Measurements from ENCODE around the gene IGSF8. TPM values are rescaled to one million over a fixed set of nuclear protein-coding genes. Genes with fewer than 3 reads are reported as not detected.

The IGSF8 gene
- polyA plus RNA-seq, 2 donors = 12.6 to 16.1 TPM

DNA sequence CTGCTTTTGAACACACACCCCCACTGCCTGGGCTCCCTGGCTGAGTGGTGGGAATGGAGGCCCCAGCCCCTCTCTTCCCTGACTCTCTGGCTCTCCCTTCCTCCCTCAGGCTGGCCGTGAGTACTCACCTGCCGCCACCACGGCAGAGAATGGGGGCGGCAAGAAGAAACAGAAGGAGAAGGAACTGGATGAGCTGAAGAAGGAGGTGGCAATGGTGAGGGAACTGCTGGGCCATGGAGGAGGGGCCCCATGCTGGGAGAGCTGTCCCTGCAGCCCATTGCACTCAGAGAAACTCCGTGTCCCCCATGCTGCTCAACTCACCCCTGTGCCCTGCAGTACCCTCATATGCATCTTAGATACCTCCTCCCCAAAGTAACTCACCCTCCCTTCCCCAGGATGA lies 22.4 kb upstream of the IGSF8 start:
- Histone ChIP-seq H3K4me1 (ENCODE audit: control insufficient read depth in 2 of 2, insufficient read depth in 2 of 2, low read length in 1 of 2) (peaks cover 0 to 7% of the 10 kb centered on the region in 2 donors), H3K36me3 (ENCODE audit: control insufficient read depth in 2 of 2, insufficient read depth in 2 of 2, low read length in 1 of 2) (peaks cover 0 to 2% of the 10 kb centered on the region in 2 donors), H3K9me3 (ENCODE audit: control insufficient read depth in 2 of 2, insufficient read depth in 1 of 2, low read depth in 1 of 2, low read length in 1 of 2) (no peaks in the 10 kb centered on the region), H3K27ac (ENCODE audit: low read depth in 2 of 2, low read length in 1 of 2) (no peak overlapping the region), H3K4me3 (ENCODE audit: low read depth in 1 of 2, low read length in 2 of 2) (no peak overlapping the region), H3K27me3 (ENCODE audit: control insufficient read depth in 1 of 2, insufficient read depth in 2 of 2, low read length in 2 of 2) (no peaks in the 10 kb centered on the region)
- 82 to 94% methylated on average over 5 of the region's 5 CpGs for WGBS, 2 donors

DNA sequence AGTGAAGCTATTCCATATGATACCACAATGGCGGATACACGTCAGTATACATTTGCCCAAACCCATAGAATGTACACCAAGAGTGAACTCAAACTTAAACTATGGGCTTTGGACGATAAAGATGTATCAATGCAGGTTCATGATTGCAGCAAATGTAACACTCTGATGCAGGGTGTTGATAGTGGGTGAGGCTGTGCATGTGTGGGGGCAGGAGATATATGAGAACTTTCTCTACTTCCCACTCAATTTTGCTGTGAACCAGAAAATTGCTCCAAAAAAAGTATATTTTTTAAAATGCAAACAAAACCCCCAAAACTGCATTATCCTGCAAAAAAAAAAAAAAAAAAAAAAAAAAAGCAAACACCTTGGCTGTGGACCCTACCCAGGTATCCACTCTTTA lies 20.5 kb upstream of the IGSF8 start:
- no peak overlapping the region for H3K27ac ChIP-seq (ENCODE audit: low read depth in 2 of 2, low read length in 1 of 2)
- no peaks in the 10 kb centered on the region for H3K9me3 ChIP-seq (ENCODE audit: control insufficient read depth in 2 of 2, insufficient read depth in 1 of 2, low read depth in 1 of 2, low read length in 1 of 2)
- H3K36me3 ChIP-seq (ENCODE audit: control insufficient read depth in 2 of 2, insufficient read depth in 2 of 2, low read length in 1 of 2) = peaks cover 0 to 2% of the 10 kb centered on the region in 2 donors
- peaks cover 0 to 4% of the 10 kb centered on the region in 2 donors for H3K4me1 ChIP-seq (ENCODE audit: control insufficient read depth in 2 of 2, insufficient read depth in 2 of 2, low read length in 1 of 2)
- WGBS, 2 donors = 87 to 92% methylated on average over 3 of the region's 3 CpGs
- no peaks in the 10 kb centered on the region for H3K27me3 ChIP-seq (ENCODE audit: control insufficient read depth in 1 of 2, insufficient read depth in 2 of 2, low read length in 2 of 2)
- H3K4me3 ChIP-seq (ENCODE audit: low read depth in 1 of 2, low read length in 2 of 2) = no peak overlapping the region

DNA sequence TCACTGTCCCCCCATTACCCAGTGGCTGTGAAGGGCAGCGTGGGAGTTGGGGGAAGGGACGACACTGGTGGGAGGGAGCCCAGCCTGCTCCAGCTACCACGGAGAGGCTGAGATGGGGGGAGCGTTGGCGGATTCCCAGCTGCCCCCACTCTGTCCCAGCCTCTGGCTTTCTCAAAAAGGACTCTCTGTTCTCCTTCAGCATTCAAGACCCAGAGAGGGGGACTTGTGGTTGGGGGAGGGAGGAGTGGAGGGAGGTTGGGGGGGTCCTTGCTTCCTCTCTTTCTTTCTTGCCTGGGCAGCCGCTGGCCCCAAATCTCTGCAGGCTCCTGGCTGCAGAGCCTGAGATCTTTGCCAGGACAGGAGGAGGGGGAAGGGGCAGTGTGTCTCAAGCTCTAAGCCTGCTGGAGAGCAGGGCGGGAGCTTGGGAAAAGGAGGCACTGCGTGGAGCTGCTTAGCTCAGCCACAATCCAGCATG lies 19.3 kb upstream of the IGSF8 start:
- Histone ChIP-seq H3K4me1 (ENCODE audit: control insufficient read depth in 2 of 2, insufficient read depth in 2 of 2, low read length in 1 of 2) (no peaks in the 10 kb centered on the region), H3K4me3 (ENCODE audit: low read depth in 1 of 2, low read length in 2 of 2) (no peak overlapping the region), H3K9me3 (ENCODE audit: control insufficient read depth in 2 of 2, insufficient read depth in 1 of 2, low read depth in 1 of 2, low read length in 1 of 2) (no peaks in the 10 kb centered on the region), H3K36me3 (ENCODE audit: control insufficient read depth in 2 of 2, insufficient read depth in 2 of 2, low read length in 1 of 2) (no peaks in the 10 kb centered on the region), H3K27me3 (ENCODE audit: control insufficient read depth in 1 of 2, insufficient read depth in 2 of 2, low read length in 2 of 2) (no peaks in the 10 kb centered on the region), H3K27ac (ENCODE audit: low read depth in 2 of 2, low read length in 1 of 2) (peak overlapping the region in 1 of 2 donors; percentile 27)
- WGBS, 2 donors = 32 to 52% methylated on average over 8 of the region's 8 CpGs

DNA sequence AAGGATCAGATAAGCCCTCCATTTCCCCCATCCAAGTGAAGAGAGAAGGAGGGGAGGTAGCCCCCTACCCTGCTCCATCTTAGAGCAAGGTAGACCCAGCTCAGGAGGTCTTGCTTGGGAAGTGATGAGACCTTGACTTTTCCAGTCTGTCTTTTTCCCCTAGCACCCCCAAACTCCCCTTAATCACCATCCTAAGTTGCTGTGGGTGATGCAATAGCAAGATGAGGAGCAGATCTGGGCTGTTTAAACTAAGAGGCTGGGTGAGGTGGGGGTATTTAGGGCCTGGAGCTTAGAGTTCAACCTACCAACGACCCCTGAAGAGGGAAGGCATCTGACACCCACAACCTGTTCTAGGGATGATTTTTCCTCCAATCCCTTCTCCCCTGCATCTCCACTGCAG lies 18.9 kb upstream of the IGSF8 start:
- H3K4me1 ChIP-seq (ENCODE audit: control insufficient read depth in 2 of 2, insufficient read depth in 2 of 2, low read length in 1 of 2) = no peaks in the 10 kb centered on the region
- 22 to 36% methylated on average over 1 of the region's 1 CpG for WGBS, 2 donors
- H3K27me3 ChIP-seq (ENCODE audit: control insufficient read depth in 1 of 2, insufficient read depth in 2 of 2, low read length in 2 of 2) = no peaks in the 10 kb centered on the region
- no peaks in the 10 kb centered on the region for H3K9me3 ChIP-seq (ENCODE audit: control insufficient read depth in 2 of 2, insufficient read depth in 1 of 2, low read depth in 1 of 2, low read length in 1 of 2)
- H3K27ac ChIP-seq (ENCODE audit: low read depth in 2 of 2, low read length in 1 of 2) = peak overlapping the region in 1 of 2 donors; percentile 27
- H3K4me3 ChIP-seq (ENCODE audit: low read depth in 1 of 2, low read length in 2 of 2) = peak overlapping the region; percentile 11 to 16
- H3K36me3 ChIP-seq (ENCODE audit: control insufficient read depth in 2 of 2, insufficient read depth in 2 of 2, low read length in 1 of 2) = no peaks in the 10 kb centered on the region

DNA sequence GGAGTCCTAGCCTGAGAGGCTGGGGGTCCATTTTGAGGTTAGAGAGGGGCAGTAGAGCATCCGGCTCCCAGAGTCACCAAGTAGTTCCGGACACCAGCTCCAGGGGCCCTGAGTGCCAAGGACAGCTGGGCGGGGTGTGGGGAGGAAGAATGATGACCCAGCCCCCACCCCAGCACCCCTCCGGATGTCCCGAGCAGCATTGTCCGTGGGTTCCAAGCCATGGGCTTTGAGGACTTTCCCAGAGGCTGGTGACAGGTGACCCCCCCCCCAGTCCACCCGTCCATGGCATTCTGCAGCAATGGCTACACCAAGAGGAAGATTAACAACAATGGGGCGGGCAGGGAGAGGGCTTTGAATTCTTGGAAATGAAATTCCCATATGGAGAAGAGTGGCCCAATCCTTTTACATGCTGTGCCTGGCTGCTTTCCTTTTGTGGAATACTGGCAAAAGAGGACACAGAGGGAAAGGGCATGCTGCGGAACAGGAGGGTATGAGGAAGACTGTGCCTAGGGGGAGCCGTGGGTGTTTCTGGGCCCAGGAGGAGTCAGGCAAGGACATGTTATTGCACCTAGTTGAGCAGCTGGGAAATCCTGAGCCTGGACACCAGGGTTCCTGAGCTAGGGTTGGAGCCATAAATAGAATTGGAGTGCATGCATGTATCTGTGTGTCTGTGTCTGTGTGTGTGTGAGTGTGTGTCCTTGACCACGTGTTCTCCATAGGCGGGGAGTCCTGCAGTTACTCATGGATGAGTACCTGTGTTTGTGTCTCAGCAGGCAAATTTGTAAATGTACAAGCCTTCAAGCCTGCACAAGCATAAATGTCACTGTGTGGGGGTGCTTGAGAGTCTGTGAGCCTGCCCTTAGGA lies 18.1 kb upstream of the IGSF8 start:
- Histone ChIP-seq H3K36me3 (ENCODE audit: control insufficient read depth in 2 of 2, insufficient read depth in 2 of 2, low read length in 1 of 2) (no peaks in the 10 kb centered on the region), H3K27me3 (ENCODE audit: control insufficient read depth in 1 of 2, insufficient read depth in 2 of 2, low read length in 2 of 2) (no peaks in the 10 kb centered on the region), H3K4me1 (ENCODE audit: control insufficient read depth in 2 of 2, insufficient read depth in 2 of 2, low read length in 1 of 2) (no peaks in the 10 kb centered on the region), H3K9me3 (ENCODE audit: control insufficient read depth in 2 of 2, insufficient read depth in 1 of 2, low read depth in 1 of 2, low read length in 1 of 2) (no peaks in the 10 kb centered on the region), H3K4me3 (ENCODE audit: low read depth in 1 of 2, low read length in 2 of 2) (peak overlapping the region; percentile 32 to 37), H3K27ac (ENCODE audit: low read depth in 2 of 2, low read length in 1 of 2) (peak overlapping the region; percentile 45 to 77)
- 54% methylated on average over 12 of the region's 12 CpGs for whole genome bisulfite sequencing, 2 donors

DNA sequence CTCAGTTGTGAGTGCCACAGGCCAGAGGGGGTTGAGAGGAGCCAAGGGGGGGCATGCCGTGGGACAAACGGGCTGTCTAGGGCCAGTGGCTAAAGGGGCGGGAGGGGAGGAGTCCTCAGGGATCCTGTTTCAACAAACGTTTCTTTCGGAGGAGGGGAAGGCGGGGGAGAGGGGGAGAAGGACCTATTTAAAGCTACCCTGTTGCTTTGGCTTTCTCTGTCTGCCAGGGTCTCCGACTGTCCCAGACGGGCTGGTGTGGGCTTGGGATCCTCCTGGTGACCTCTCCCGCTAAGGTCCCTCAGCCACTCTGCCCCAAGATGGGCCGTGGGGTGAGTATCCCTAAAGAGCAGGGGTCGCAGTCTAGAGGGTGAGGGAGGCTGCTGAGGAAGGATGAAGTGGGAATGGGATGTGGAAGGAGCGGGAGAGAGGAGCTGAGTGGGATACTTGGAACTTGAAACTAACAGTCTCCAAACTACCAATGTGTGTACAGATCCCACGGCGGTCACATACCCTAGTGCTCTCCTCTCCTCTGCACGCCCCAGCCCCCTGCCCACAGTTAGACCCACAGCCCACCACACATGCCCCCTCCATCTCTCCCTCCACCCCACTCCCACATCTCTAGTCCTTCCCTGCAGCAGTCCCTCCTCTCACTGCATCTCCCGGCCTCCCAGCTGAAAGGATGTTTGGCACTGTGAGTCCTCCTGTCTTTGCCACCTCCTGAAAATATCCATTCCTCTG lies 17.3 kb upstream of the IGSF8 start, which contains the start of gene ATP1A2:
ATP1A2 (plus strand) TSS at position 215 of the 738 bp plus-strand sequence; CDS start at position 318, 103 bp downstream.
- peak within 1 kb of the TSS; percentile 45 to 77 for H3K27ac ChIP-seq (ENCODE audit: low read depth in 2 of 2, low read length in 1 of 2)
- H3K4me1 ChIP-seq (ENCODE audit: control insufficient read depth in 2 of 2, insufficient read depth in 2 of 2, low read length in 1 of 2) = no peaks in the 10 kb centered on the region
- H3K27me3 ChIP-seq (ENCODE audit: control insufficient read depth in 1 of 2, insufficient read depth in 2 of 2, low read length in 2 of 2) = no peaks in the 10 kb centered on the region
- H3K9me3 ChIP-seq (ENCODE audit: control insufficient read depth in 2 of 2, insufficient read depth in 1 of 2, low read depth in 1 of 2, low read length in 1 of 2) = no peaks in the 10 kb centered on the region
- H3K4me3 ChIP-seq (ENCODE audit: low read depth in 1 of 2, low read length in 2 of 2) = peak within 1 kb of the TSS; percentile 32 to 37
- WGBS, 2 donors = 53% methylated on average over 16 of the region's 16 CpGs
- no peaks in the 10 kb centered on the region for H3K36me3 ChIP-seq (ENCODE audit: control insufficient read depth in 2 of 2, insufficient read depth in 2 of 2, low read length in 1 of 2)

DNA sequence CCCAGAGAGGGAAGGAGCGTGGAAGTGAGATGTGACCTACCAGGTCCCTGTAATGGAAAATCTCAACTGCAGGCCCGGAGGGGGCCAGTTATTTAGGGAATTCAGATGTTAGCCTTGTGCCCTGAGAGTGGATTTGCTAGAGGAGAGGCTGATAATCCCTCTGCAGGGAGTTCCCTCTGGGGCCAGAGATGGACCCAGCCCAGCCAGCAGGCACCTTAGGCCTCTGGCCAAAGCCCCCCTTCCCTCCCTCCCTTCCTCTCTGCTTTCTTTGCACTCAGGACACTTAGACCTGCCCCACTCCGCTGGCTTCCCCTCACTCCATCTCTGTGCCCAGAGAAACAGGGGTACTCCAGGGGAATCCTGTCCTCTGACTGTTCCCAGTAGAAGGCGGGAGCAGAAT lies 15.7 kb upstream of the IGSF8 start:
- no peaks in the 10 kb centered on the region for H3K27me3 ChIP-seq (ENCODE audit: control insufficient read depth in 1 of 2, insufficient read depth in 2 of 2, low read length in 2 of 2)
- H3K4me1 ChIP-seq (ENCODE audit: control insufficient read depth in 2 of 2, insufficient read depth in 2 of 2, low read length in 1 of 2) = no peaks in the 10 kb centered on the region
- no peak overlapping the region for H3K4me3 ChIP-seq (ENCODE audit: low read depth in 1 of 2, low read length in 2 of 2)
- peak overlapping the region; percentile 26 to 37 for H3K27ac ChIP-seq (ENCODE audit: low read depth in 2 of 2, low read length in 1 of 2)
- WGBS, 2 donors = 72 to 80% methylated on average over 4 of the region's 4 CpGs
- no peaks in the 10 kb centered on the region for H3K36me3 ChIP-seq (ENCODE audit: control insufficient read depth in 2 of 2, insufficient read depth in 2 of 2, low read length in 1 of 2)
- H3K9me3 ChIP-seq (ENCODE audit: control insufficient read depth in 2 of 2, insufficient read depth in 1 of 2, low read depth in 1 of 2, low read length in 1 of 2) = no peaks in the 10 kb centered on the region

DNA sequence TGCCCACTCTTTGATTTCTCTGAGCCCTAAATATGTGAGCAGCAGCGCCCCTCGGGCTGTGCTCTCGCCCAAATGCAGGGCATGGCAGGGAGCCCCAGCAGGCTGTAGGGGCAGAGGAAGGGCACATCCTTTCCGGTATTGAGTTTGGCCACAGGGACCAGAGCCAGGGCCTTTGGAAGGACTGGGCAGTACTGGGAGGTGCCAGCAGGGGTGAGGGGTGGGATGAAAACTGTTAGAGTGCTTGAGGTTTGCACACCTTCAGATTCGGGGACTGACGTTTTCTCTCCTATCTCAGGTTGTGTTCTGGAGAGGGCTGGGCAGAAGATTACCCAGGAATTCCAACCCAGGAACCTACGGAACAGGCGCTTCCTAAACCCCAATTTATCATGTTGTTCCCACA lies 15.0 kb upstream of the IGSF8 start:
- Histone ChIP-seq H3K9me3 (ENCODE audit: control insufficient read depth in 2 of 2, insufficient read depth in 1 of 2, low read depth in 1 of 2, low read length in 1 of 2) (no peaks in the 10 kb centered on the region), H3K27ac (ENCODE audit: low read depth in 2 of 2, low read length in 1 of 2) (peak overlapping the region in 1 of 2 donors; percentile 26), H3K4me1 (ENCODE audit: control insufficient read depth in 2 of 2, insufficient read depth in 2 of 2, low read length in 1 of 2) (no peaks in the 10 kb centered on the region), H3K36me3 (ENCODE audit: control insufficient read depth in 2 of 2, insufficient read depth in 2 of 2, low read length in 1 of 2) (no peaks in the 10 kb centered on the region), H3K4me3 (ENCODE audit: low read depth in 1 of 2, low read length in 2 of 2) (no peak overlapping the region), H3K27me3 (ENCODE audit: control insufficient read depth in 1 of 2, insufficient read depth in 2 of 2, low read length in 2 of 2) (no peaks in the 10 kb centered on the region)
- WGBS, 2 donors = 80 to 84% methylated on average over 8 of the region's 8 CpGs

DNA sequence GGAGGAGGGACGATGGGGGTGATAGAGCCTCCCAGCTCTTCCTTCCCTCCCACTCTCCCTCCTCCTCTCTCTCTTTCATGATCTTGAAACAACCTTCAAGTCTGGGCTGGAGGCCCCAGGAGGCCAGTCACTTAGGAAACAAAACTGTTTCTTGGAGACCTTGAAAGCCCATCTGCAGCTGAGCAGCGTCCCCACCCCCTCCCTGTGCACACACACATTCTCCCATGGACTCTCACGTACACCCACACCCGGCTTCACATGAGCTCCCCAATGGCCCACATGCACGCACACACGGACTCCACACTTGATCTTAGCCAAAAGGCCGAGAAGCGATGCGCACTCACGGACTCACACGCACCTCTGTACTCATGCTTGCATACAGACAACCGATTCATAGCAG lies 13.9 kb upstream of the IGSF8 start:
- no peak overlapping the region for H3K27ac ChIP-seq (ENCODE audit: low read depth in 2 of 2, low read length in 1 of 2)
- H3K4me1 ChIP-seq (ENCODE audit: control insufficient read depth in 2 of 2, insufficient read depth in 2 of 2, low read length in 1 of 2) = no peaks in the 10 kb centered on the region
- H3K27me3 ChIP-seq (ENCODE audit: control insufficient read depth in 1 of 2, insufficient read depth in 2 of 2, low read length in 2 of 2) = no peaks in the 10 kb centered on the region
- H3K9me3 ChIP-seq (ENCODE audit: control insufficient read depth in 2 of 2, insufficient read depth in 1 of 2, low read depth in 1 of 2, low read length in 1 of 2) = no peaks in the 10 kb centered on the region
- H3K4me3 ChIP-seq (ENCODE audit: low read depth in 1 of 2, low read length in 2 of 2) = no peak overlapping the region
- no peaks in the 10 kb centered on the region for H3K36me3 ChIP-seq (ENCODE audit: control insufficient read depth in 2 of 2, insufficient read depth in 2 of 2, low read length in 1 of 2)
- WGBS, 2 donors = 67 to 72% methylated on average over 12 of the region's 12 CpGs
